GM18511 (cell line): ENCODE results near the gene TBXAS1.

Experiments
- ATAC-seq: cut with Tn5 transposase; IDR thresholded peaks from one replicate; pipeline ENCODE4 v1.9.1; 2021; ENCODE audit warnings: mild to moderate bottlenecking, moderate library complexity; ENCODE audit not compliant: unreplicated experiment

Gene TBXAS1

GRCh38 chr7:139974179-139974811 is 145.2 kb downstream of the TBXAS1 start:
- ATAC-seq, result no peak

DNA sequence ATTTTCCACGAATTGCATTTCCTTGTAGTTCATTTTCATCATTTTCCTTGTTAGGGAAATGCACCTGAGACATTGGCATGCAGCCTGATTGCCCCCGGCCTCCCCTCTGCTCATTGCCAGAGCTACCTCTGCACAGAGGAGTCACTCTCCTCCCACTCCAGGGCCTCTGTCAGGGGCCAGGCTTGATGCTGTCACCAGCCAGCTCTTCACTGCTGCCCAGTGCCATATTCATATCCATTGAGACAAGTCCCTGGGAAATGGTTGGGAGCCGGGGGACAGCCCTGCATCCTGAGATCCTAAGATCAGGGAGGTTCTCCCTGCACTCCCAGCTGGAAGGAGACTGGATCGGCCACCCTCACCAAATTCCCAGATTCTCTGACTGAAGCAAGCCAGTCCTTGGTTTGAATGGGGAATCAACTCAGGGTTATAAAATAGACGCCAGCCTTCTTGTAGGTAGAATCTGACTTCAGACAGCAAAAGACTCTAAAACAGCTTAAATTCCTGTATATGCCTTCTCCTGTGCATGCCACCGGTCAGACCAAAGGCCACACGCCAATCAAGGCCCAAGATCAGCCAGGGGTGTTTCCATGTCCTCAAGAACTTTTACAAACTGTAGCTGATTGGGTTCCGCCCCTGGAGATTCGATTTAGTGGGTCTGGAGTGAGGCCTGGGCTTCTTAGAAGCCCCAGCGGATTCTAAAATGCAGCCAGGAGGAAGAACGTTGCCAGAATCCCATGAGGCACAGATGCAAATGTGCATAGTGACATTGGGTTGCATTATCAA is 147.2 kb downstream of the TBXAS1 start:
- no peak for ATAC-seq

DNA sequence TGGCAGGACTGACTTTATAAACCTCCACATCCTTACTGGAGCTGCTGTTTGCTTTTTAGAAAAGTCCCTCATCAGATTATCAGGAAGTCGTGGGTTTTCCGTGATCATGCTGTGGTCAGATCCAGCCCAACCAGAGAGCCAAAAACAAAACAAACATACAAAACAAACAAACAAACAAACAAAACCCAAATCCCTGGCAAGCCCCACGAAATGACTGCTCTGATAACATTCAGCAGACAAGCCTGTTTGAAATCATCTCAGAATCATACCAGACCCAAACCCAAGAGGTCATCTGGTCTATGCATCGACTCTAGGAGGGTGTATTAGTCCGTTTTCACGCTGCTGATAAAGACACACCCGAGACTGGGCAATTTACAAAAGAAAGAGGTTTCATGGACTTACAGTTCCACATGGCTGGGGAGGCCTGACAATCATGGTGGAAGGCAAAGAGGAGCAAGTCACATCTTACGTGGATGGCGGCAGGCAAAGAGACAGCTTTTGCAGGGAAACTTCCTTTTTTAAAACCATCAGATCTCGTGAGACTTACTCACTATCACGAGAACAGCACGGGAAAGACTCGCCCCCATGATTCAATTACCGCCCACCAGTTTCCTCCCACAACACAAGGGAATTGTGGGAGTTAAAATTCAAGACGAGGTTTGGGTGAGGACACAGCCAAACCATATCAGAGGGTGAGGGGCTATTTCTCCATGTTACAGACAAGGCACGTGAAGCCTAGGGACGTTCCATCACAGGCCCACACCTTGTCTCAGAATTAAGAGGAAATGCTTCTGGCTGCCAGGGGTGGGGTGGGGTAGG is 148.0 kb downstream of the TBXAS1 start:
- ATAC-seq, result no peak

DNA sequence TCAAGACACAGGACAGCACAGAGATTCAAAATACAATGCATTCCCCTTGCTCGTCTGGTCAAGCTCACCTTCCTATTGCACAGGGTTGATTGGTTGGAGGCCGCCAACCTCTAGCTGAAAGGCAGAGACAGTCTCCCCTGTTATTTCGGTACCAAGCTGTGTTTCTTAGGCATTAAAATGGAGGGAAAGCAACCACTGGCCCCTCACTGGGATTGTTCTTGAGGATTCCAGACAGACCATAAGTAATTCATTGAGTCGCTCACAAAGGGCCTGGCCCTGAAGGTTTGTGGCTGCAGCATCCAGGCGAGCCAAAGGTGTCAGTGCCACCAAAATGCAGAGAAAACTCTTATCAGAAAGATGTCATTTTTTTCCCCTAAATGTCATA is 152.4 kb downstream of the TBXAS1 start:
- no peak for ATAC-seq

GRCh38 chr7:139982927-139983920 is 154.2 kb downstream of the TBXAS1 start:
- no peak for ATAC-seq

DNA sequence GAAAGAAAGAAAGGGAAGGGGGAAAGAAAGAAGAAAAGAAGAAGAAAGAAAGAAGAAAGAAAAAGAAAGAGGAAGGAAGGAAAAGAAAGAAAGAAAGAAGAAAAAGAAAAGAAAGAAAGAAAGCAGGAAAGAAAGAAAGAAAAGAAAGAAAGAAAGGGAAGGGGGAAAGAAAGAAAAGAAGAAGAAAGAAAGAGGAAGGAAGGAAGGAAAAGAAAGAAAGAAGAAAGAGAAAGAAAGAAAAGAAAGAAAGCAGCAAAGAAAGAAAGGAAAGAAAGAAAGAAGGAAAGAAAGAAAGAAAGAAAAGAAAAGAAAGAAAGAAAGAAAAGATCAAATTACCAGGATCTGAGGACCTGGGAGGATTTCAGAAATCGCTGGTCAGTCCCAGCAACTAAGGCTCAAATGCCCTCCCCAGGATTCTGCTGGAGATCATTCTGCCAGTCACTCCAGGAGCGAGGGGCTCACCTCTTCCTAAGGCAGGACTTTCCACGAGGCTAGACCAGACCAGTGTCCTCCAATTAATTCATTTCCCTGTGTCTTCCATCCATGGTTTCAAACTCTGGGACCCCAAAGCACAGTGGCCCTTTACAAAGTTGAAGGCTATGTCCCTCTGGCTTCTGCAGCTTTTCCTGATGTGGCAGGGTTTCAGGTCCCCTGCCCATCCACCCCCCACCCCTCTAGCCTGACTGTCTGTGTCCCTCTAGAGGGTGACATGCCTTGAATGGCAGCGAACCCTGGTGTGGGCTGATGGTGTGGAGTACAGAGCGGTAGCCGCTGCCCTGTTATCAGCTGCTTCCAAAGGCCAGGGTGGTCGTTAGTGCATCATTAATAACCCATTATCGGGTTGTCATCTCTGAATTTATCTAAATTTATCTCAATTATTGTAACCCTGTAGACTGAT is 155.8 kb downstream of the TBXAS1 start:
- no peak for ATAC-seq

DNA sequence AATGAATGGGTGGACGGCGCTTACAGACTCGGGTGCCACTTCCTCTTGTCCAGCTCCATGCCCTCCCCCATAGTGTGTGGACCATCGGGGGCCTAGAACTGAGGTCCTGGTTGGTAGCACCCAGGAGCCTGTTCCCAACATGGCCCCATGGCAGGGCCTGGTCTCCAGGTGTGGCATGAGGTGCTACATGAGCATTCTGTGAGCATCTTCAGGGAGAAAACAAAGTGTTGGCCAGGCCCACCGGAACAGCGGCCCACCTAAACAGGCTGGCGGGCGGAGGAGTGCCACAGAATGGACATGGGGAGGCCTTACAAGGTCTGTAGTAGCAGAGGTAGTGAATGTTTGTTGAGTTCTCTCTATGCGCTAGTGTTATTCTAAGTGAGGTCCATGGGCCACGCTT is 156.7 kb downstream of the TBXAS1 start:
- ATAC-seq, result no peak

- ATAC-seq, result no peak
These were observed 158.8 kb downstream of the TBXAS1 start for GRCh38 chr7:139987691-139988516.

DNA sequence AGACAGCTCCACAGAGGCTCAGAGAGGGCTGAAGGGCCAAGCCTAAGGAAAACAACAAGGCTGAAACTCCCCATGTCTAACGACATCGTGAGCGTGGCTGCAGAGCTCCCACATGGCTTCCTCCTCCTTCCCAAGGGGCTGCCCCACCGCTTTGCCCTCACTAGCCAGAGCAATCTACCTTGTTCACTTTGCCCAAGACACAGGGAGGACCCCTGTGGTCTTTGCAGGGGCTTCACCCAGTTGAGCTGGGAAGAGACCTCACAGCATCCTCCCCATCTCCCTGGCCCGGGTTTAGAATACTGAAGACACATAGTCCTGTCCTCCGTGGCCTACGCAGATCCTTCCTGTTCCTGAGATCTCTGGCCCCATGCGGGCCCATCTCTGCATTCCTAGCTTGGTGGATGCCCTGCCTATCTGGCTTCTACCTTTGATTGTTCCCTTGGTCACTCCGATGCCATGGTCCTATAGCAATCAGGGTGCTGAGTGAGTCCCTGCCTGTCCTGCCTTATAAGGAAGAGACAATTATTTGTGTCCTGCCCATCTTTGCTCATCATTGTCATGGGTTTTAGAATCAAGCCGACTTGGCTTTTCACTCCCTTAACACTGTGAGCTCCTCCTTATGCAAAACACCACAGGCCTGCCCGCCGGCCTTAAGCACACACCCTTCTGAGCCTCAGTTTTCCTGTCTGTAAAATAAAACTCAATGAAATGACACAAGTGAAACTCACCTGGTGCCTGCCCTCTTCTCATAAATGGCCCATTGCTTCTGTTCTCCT is 160.5 kb downstream of the TBXAS1 start:
- ATAC-seq, result no peak

DNA sequence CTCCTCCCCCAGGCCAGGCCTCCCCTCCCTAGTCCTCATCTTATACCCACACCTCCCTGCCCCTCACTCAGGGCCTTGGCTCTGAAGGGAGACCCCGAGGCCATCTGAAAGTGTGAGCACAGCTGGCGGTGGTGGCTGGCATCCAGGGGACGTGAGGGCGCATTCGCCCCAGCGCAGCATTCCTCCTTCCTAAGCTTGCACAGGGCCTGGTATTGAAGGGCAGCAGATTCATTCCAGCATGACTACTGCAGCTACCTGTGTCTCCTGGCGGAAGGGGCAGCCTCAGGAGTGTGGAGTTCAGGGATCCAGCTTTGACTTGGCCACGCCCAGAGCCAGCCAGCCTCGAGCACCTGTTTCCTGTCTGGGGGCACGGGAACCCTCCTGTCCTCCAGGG is 161.1 kb downstream of the TBXAS1 start:
- ATAC-seq, result no peak

GRCh38 chr7:139990571-139991268 is 161.7 kb downstream of the TBXAS1 start:
- ATAC-seq, result no peak

GRCh38 chr7:139991269-139991666 is 162.2 kb downstream of the TBXAS1 start:
- no peak for ATAC-seq

DNA sequence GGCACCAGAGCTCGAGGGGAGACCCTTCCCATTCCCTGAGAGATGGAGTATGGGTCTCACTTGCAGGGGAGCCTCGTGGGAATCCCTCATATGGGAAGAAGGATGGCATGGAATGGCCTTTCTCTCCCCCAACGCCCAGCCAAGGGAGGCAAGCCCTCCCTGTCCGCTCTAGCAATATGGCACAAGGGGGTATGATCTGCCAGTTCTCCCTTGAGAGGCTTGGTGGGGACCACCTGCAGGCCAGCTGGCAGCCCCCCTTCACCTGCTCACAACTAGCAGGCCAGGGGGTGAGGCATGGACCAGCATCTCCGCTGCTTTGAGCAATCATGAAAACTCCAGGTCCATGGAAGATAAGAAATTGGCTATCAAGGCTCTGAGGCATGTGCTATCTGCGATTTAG is 162.8 kb downstream of the TBXAS1 start:
- ATAC-seq, result no peak

DNA sequence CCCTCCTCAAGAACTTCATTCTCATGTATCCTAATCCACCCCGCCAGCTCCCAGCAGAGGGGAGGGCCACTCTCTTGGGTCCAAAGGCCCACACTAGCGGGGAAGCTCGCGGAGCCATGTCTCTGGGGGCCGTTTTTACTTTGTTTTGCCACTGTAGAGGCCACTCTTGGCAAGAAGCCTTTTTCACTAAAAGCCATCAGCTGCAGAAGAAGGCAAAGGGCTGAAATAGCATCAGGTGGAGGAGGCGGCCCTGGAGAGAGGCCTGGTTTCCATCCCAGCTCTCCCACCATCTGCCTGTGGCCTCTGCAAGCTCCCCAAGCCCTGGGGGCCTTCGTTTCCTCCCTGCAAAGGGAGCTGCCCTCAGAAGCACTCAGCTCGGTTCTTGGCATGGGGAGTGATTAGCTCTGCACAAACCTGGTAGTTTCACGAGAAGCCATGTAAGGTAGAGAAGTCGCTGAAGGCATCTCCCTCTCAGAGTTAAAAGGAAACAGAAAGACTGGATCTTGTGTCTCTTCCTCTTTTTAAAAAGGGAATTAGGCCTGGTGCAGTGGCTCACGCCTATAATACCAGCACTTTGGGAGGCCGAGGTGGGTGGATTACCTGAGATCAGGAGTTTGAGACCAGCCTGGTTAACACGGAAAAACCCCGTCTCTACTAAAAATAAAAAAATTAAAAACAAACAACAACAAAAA is 163.4 kb downstream of the TBXAS1 start:
- no peak for ATAC-seq

- ATAC-seq, result no peak
These were observed 164.1 kb downstream of the TBXAS1 start for GRCh38 chr7:139993169-139993568.

- no peak for ATAC-seq
These were observed 164.5 kb downstream of the TBXAS1 start for GRCh38 chr7:139993592-139993991.

DNA sequence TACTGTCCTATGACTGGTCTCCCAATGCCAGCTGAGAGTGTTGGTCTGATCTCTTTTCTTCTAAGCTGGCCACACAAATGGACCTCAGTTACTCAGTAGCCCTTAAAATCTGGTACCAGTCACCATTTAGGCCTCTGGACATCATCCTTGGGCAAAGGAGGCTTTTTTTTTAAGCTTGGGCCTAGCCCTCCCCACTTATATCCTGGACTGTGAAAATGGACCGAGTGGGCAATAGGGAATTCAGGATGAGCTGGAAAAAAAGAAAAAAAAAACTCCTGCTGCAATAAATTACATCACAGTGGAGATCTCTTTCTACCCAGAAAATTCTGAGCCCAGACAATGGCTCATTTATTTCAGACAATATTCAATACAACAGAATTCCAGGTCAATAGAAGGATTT is 165.3 kb downstream of the TBXAS1 start:
- no peak for ATAC-seq
